GM21786 (cell line): Measurements from ENCODE around the gene MAPKAPK2.

Experiments used
- ATAC-seq: cut with Tn5 transposase; IDR thresholded peaks from one replicate; pipeline ENCODE4 v1.9.1; 2021; ENCODE audit not compliant: unreplicated experiment

Gene MAPKAPK2

DNA sequence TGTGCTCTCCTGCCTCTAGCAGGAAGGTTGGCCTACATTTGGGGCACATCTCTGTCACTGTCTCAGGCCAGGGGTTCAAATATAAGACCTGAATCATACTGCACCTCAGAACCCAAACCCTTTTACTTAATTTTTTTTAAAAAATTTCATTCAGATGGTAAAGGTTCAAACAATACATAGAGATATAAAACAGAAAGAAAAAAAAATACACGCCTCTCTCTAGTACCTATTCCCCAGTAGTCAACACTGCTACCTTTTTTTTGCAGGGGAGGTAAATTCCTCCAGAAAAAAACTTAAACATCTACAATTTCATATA lies 32.9 kb downstream of the MAPKAPK2 start:
- no peak for ATAC-seq

DNA sequence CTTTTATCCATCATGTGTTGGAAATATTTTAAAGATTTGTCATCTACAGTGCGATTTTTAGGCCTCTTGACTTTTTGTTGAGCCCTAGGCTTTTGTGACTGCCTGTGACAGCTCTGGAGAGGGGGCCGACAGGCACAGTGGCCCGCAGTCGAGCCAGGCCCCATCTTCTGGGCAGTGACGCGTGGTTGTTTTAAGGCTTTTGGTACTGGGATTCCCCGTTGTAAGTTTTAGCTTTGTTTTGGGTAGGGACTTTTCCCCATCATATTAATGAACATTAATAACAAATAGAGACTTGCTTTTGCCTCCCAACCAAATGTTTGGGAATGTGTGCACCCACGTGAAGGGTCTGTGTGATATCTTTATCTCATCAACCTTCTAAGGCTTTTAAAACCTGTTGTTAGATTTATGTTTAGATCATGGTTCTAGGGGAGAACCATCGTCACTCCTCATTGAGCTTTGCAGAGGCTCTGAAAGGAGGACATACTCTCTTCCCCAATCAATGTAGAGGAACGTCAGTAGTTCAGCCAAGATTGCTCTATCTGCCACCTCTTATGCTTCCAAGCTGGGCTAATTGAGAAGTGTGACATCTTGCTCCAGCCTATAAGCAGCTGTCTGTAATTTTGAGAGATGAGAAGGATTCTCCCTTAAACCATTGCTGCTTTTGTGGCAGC lies 34.6 kb downstream of the MAPKAPK2 start:
- no peak for ATAC-seq

- no peak for ATAC-seq
Measured at GRCh38 chr1:206721454-206721853, 36.7 kb downstream of the MAPKAPK2 start.

DNA sequence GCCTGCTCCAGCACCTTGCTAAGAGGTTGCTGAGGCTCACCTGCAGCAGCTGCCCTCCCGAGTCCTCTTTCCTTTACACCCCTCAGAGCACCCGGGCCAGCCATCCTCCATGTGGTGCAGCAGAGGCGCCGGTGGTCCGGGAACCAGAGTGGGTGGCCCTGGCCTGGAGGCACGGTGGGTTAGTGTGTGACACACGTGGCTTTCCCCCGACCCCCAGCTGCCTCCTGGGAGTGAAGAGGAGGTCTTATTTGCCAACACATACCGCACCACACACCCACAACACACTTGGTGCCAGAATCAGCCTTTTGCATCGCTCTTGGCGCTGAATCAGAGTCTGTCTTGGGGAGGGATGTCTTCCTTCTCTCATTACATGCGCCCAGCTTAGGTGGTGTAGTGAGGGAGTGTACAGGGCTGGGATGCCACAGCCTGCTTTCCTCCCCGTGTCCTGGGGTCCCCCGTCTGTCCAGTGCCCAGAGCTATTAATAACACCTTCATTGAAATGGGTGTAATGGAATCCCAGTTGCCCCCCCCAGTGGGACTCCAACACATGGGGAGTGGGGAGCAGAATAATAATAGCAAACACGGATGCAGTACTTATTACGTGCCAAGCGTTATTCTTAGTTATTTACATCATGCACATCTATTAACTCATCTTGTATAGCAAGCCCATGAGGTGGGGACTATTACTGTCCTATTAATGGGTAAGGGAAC lies 38.2 kb downstream of the MAPKAPK2 start:
- ATAC-seq: no peak

- no peak for ATAC-seq
Measured at GRCh38 chr1:206723462-206723804, 38.7 kb downstream of the MAPKAPK2 start.

DNA sequence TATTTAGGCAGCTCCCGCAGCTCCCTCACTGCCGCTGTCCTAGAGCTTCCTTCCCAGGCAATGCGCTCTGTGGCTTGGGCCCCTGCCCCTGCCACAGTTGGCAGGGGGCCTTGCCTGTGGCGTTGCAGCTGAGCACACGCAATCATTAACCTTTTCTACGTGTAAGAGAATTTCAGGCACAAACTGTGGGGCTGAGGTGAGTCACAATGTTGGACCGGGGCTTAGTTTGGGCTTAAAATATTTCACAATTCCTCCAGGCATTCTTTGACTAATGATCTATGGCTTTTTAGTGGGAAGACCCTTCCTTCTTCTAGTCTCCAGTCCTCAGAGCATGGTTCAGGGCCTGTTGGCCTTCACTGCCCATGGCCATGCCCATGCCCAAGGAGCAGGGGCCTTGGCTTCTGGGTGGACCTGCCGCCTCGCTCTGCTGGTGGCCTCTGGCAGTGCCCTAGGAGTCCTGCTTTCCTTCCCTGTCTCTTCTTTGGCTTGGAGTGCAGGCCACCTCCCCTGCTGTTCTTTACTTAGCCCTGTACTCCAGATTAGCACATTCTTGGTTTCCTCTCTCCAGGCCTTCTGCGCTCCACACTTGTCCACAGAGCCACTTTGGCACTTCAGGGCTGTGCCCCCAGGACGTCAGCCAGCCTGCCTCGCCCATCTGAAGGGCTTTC lies 39.2 kb downstream of the MAPKAPK2 start:
- no peak for ATAC-seq

DNA sequence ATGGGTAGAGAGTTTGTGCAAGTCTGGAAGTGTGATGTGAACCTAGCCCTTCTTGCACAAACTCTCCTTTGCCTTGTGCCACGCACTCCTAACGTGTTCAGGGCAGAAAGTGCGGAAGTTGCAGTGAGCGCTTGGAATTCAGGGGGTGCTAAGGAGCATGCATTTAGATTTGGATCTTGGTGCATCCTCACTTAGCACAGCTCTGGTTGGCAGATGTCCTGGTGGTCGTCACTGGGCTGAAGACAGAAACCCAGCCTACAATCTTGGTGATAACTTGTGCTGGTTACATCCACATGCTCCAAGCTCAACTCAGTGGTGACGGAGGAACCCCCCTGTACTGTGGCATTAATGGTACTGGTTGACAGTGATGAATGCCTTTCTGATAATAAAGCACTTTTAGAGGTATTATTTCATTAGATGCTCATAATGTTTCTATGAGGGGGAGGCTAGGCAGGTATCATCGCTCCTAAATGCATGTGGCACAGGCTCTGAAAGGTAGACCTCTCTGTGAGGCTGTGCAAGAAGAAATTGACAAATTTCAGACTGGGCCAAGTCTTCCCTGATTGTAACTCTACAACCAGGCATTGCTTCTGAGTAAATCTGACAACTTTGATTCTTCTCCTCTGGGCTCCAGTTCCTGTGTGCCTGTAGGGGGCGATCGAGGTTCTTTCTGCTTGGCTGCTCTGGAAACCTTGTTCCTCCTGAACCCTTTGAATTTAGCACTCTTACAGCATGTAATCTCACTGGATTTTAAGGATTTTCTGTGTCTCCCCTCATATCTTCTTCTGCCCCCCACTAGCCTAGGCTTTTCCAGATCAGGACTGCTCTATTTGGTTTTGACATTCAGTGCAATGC lies 40.6 kb downstream of the MAPKAPK2 start:
- ATAC-seq: no peak

DNA sequence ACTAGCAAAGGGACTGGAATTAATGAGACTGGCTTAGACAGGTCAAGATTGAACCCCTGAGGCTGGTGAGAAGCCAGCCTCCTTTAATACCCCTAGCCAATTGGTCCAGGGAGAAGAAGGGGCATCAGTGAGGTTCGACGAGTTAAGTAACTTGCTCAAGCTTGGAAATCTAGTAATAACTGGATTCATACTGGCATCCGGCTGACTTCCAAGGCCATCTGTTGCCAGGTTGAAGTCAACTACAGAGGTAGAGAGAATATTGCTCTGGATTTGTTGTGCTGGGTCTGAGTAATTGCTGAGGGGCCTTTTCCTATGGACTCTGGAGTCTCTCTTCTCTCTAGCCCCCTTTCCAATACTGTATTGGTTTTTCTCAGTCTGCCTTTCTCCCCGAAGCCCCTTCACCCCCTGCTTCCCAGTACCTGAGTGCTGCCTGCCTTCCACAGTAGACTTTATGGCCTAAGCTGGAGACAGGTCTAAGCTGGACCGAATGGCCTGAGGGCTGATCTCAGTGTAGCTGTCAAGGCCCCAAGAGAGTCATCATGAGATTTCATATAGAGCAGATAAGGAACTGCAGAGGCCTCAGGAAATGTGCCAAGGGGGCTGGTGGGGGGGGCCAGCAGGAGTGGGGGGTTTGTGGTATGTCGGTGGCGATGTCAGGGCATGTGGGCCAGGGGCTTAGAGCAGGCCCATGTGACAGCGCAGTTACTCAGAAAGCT lies 43.4 kb downstream of the MAPKAPK2 start:
- ATAC-seq: no peak

- no peak for ATAC-seq
Measured at GRCh38 chr1:206728697-206728987, 43.9 kb downstream of the MAPKAPK2 start.

- ATAC-seq: no peak
Measured at GRCh38 chr1:206729050-206729449, 44.3 kb downstream of the MAPKAPK2 start.

- no peak for ATAC-seq
Measured at GRCh38 chr1:206729507-206729906, 44.8 kb downstream of the MAPKAPK2 start.

DNA sequence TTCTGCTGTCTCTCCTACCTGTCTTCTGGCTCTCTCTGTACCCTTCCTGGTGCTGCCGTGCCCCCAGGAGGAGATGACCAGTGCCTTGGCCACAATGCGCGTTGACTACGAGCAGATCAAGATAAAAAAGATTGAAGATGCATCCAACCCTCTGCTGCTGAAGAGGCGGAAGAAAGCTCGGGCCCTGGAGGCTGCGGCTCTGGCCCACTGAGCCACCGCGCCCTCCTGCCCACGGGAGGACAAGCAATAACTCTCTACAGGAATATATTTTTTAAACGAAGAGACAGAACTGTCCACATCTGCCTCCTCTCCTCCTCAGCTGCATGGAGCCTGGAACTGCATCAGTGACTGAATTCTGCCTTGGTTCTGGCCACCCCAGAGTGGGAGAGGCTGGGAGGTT lies 47.8 kb downstream of the MAPKAPK2 start:
- ATAC-seq: no peak

DNA sequence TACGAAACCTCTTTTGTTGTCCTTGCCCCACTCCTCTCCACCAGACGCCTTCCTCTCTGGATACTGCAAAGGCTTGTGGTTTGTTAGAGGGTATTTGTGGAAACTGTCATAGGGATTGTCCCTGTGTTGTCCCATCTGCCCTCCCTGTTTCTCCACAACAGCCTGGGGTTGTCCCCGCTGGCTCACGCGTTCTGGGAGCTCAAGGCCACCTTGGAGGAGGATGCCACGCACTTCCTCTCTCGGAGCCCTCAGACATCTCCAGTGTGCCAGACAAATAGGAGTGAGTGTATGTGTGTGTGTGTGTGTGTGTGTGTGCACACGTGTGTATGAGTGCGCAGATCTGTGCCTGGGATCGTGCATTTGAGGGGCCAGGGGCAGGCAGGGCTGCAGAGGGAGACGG lies 48.3 kb downstream of the MAPKAPK2 start:
- ATAC-seq: no peak

DNA sequence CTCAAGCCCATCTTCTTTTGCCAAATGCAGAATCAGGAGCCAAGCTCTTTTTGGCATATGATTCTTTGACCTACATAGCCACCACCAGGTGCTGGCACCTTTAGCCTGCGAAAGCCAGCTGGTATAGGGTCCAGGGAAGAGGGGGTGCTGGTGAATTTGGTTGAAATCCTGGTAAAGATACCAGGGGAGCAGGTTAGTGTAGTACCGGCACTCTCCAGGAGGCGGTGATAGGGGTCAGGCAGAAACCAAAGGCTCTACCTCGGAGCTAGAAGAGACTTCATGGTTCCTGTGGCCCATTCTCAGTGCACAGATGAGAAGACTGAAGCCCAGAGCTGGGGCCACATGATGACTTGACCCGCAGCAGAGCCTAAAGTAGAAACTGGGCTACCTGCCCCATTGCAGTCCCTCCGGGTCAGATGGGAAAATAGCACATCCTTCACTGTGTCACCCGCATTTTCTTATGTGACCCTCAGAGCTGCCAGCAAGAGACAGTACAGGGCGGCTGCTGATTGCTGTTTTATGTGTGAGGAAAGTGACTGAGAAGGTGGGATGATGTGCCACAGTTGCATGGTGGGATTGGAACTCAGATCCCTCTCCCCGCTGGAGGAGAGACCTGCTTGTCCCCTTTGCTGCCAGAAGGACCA lies 49.9 kb downstream of the MAPKAPK2 start:
- no peak for ATAC-seq

DNA sequence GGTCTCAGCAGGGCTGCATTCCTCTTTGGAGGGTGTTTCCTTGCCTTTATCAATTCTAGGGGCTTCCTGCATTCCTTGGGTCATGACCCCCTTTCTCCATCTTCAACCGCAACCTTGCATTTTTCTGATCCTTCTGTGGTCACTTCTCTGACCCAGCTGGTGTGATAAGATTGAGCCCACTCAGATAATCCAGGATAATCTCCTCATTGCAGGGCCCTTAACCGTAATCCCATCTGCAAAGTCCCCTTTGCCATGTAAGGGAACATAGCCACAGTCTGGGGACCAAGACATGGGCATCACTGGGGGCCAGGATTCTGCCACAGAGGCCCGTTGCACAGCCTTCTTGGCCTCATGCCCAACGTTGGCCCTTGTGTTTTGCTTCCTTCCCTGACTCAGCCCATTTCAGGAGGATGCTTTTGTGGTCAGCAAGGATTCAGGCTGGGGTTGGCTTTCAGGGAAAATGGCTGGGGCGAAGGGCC lies 50.9 kb downstream of the MAPKAPK2 start:
- no peak for ATAC-seq

GRCh38 chr1:206736878-206737728 lies 52.4 kb downstream of the MAPKAPK2 start:
- ATAC-seq: no peak

- no peak for ATAC-seq
Measured at GRCh38 chr1:206737729-206738201, 53.1 kb downstream of the MAPKAPK2 start.

- no peak for ATAC-seq
Measured at GRCh38 chr1:206738370-206739366, 54.0 kb downstream of the MAPKAPK2 start.
